ENCODE results near the gene LYL1.

GRCh38 chr19:13109361-13110098 is 6.9 kb upstream of the LYL1 start:
- no peak for TF ChIP-seq EZH2 (IDR thresholded peaks at IDR 0.05)
- no peak for TF ChIP-seq POLR2AphosphoS5 (IDR thresholded peaks at IDR 0.05; ENCODE audit: borderline replicate concordance, low read depth, low read length)
- TF ChIP-seq FOXP2 (optimal IDR thresholded peaks at IDR 0.05; ENCODE audit: control extremely low read depth, extremely low read length, insufficient read depth): no peak

All from SK-N-MC (cell line).